ENCODE results near the gene TBCK. TPM values are rescaled to one million over a fixed set of nuclear protein-coding genes. Genes with fewer than 3 reads are reported as not detected.

TBCK gene
- total RNA-seq, 4 donors from 2014 or later = 37.4 to 97.1 (median 48.3) TPM

GRCh38 chr4:106210021-106210420, 106.0 kb downstream of the TBCK start:
- Histone ChIP-seq H3K27me3 (no peaks in the 10 kb centered on the region), H3K4me1 (no peaks in the 10 kb centered on the region), H3K36me3 (no peaks in the 10 kb centered on the region), H3K9me3 (no peaks in the 10 kb centered on the region), H3K27ac (no peak overlapping the region), H3K4me3 (no peak overlapping the region)
- DNase-seq = no peak
- TF ChIP-seq POLR2A (IDR thresholded peaks at IDR 0.05) (no peak), CTCF (IDR thresholded peaks at IDR 0.05) (no peak)
- intact Hi-C loops (cut with DNase I; ENCODE audit: low total_unique reads) = no loop called here

- Histone ChIP-seq H3K4me3 (no peak overlapping the region), H3K27me3 (no peaks in the 10 kb centered on the region), H3K36me3 (no peaks in the 10 kb centered on the region), H3K4me1 (no peaks in the 10 kb centered on the region), H3K9me3 (no peaks in the 10 kb centered on the region), H3K27ac (no peak overlapping the region)
- intact Hi-C loops (cut with DNase I; ENCODE audit: low total_unique reads) = no loop called here
- DNase-seq = no peak
- TF ChIP-seq CTCF (IDR thresholded peaks at IDR 0.05) (no peak), POLR2A (IDR thresholded peaks at IDR 0.05) (no peak)
These were observed 107.2 kb downstream of the TBCK start for GRCh38 chr4:106208481-106209460.

- intact Hi-C loops (cut with DNase I; ENCODE audit: low total_unique reads) = no loop called here
- Histone ChIP-seq H3K9me3 (no peaks in the 10 kb centered on the region), H3K36me3 (no peaks in the 10 kb centered on the region), H3K4me1 (no peaks in the 10 kb centered on the region), H3K27me3 (no peaks in the 10 kb centered on the region), H3K4me3 (no peak overlapping the region), H3K27ac (no peak overlapping the region)
- no peak for DNase-seq
- no peak for TF ChIP-seq POLR2A (IDR thresholded peaks at IDR 0.05)
- TF ChIP-seq CTCF (IDR thresholded peaks at IDR 0.05) = peak in 2 of 4 experiments; percentile 11 to 17
These were observed 114.6 kb downstream of the TBCK start for GRCh38 chr4:106201373-106201772.

- TF ChIP-seq POLR2A (IDR thresholded peaks at IDR 0.05) (no peak), CTCF (IDR thresholded peaks at IDR 0.05) (no peak)
- Histone ChIP-seq H3K9me3 (no peaks in the 10 kb centered on the region), H3K4me3 (no peak overlapping the region), H3K27me3 (no peaks in the 10 kb centered on the region), H3K27ac (no peak overlapping the region), H3K36me3 (no peaks in the 10 kb centered on the region), H3K4me1 (no peaks in the 10 kb centered on the region)
- intact Hi-C loops (cut with DNase I; ENCODE audit: low total_unique reads) = no loop called here
- no peak for DNase-seq
These were observed 120.5 kb downstream of the TBCK start for GRCh38 chr4:106195435-106195950.

GRCh38 chr4:106194801-106195200, 121.2 kb downstream of the TBCK start:
- Histone ChIP-seq H3K4me1 (no peaks in the 10 kb centered on the region), H3K27me3 (no peaks in the 10 kb centered on the region), H3K27ac (no peak overlapping the region), H3K9me3 (no peaks in the 10 kb centered on the region), H3K4me3 (no peak overlapping the region), H3K36me3 (no peaks in the 10 kb centered on the region)
- no peak for DNase-seq
- TF ChIP-seq CTCF (IDR thresholded peaks at IDR 0.05) (no peak), POLR2A (IDR thresholded peaks at IDR 0.05) (no peak)
- intact Hi-C loops (cut with DNase I; ENCODE audit: low total_unique reads) = no loop called here

All from uterus (tissue), 4 donors.